Erythroblast (primary cell): ENCODE measurements around the gene MPPED2.

Experiments
- DNase-seq, 2 experiments: peaks; one replicate each; lab custom pipeline; 2025; lab: John Stamatoyannopoulos, UW
- GATA1 ChIP-seq: IDR thresholded peaks from 2 replicates; pipeline ENCODE4 v1.6.1; 2011; ENCODE audit warnings: low read depth, mild to moderate bottlenecking, control low read depth, low read length, moderate library complexity
- POLR2A ChIP-seq: IDR thresholded peaks from 2 replicates; pipeline ENCODE4 v1.6.1; 2011; ENCODE audit warnings: mild to moderate bottlenecking, low read length

The MPPED2 gene

GRCh38 chr11:30533445-30533947 is 52.7 kb downstream of the MPPED2 start:
- no peak for DNase-seq
- no peak for TF ChIP-seq GATA1
- TF ChIP-seq POLR2A: no peak

GRCh38 chr11:30527566-30527965 is 58.6 kb downstream of the MPPED2 start:
- TF ChIP-seq POLR2A (no peak), GATA1 (no peak)

GRCh38 chr11:30526558-30526957 is 59.6 kb downstream of the MPPED2 start:
- TF ChIP-seq GATA1 (no peak), POLR2A (no peak)
- no peak for DNase-seq

More at GRCh38 chr11:30527566-30527965, 58.6 kb downstream of the MPPED2 start:
- DNase-seq: no peak

- no peak for DNase-seq
- TF ChIP-seq GATA1 (no peak), POLR2A (no peak)
Measured at GRCh38 chr11:30522536-30523243, 63.5 kb downstream of the MPPED2 start.

- TF ChIP-seq POLR2A (no peak), GATA1 (no peak)
- no peak for DNase-seq
Measured at GRCh38 chr11:30521297-30522071, 64.7 kb downstream of the MPPED2 start.

- TF ChIP-seq GATA1 (no peak), POLR2A (no peak)
- DNase-seq: no peak
Measured at GRCh38 chr11:30513087-30513486, 73.1 kb downstream of the MPPED2 start.

GRCh38 chr11:30511408-30511807 is 74.7 kb downstream of the MPPED2 start:
- TF ChIP-seq GATA1: no peak
- no peak for TF ChIP-seq POLR2A
- DNase-seq: no peak

GRCh38 chr11:30510750-30511149 is 75.4 kb downstream of the MPPED2 start:
- TF ChIP-seq POLR2A (no peak), GATA1 (no peak)
- DNase-seq: no peak

GRCh38 chr11:30509364-30509763 is 76.8 kb downstream of the MPPED2 start:
- TF ChIP-seq POLR2A: no peak
- no peak for TF ChIP-seq GATA1
- no peak for DNase-seq

GRCh38 chr11:30508594-30508993 is 77.6 kb downstream of the MPPED2 start:
- no peak for TF ChIP-seq GATA1
- TF ChIP-seq POLR2A: no peak
- no peak for DNase-seq

GRCh38 chr11:30505603-30506002 is 80.5 kb downstream of the MPPED2 start:
- DNase-seq: no peak
- no peak for TF ChIP-seq POLR2A
- no peak for TF ChIP-seq GATA1

- DNase-seq: no peak
- no peak for TF ChIP-seq GATA1
- no peak for TF ChIP-seq POLR2A
Measured at GRCh38 chr11:30504468-30504867, 81.7 kb downstream of the MPPED2 start.

- DNase-seq: no peak
- TF ChIP-seq POLR2A (no peak), GATA1 (no peak)
Measured at GRCh38 chr11:30503156-30503555, 83.0 kb downstream of the MPPED2 start.

GRCh38 chr11:30502305-30502704 is 83.8 kb downstream of the MPPED2 start:
- no peak for TF ChIP-seq GATA1
- TF ChIP-seq POLR2A: no peak
- DNase-seq: no peak

- DNase-seq: no peak
- TF ChIP-seq POLR2A (no peak), GATA1 (no peak)
Measured at GRCh38 chr11:30501744-30502143, 84.4 kb downstream of the MPPED2 start.
